ENCODE data around the gene SENP3.

- TF ChIP-seq CTCF (IDR thresholded peaks at IDR 0.05; ENCODE audit: poor library complexity) (no peak), EZH2phosphoT487 (IDR thresholded peaks at IDR 0.05; ENCODE audit: low read depth, severe bottlenecking, unreplicated experiment) (no peak), EZH2 (IDR thresholded peaks at IDR 0.05; ENCODE audit: borderline replicate concordance) (no peak)
Observed at GRCh38 chr17:7583253-7584109, 21.8 kb downstream of the SENP3 start, which contains the start of gene MPDU1.
